Spleen (tissue), 11 donors: ENCODE measurements around the gene DPM2. TPM values are rescaled to one million over a fixed set of nuclear protein-coding genes. Genes with fewer than 3 reads are reported as not detected.

ENCODE experiments used
- DNase-seq: peaks from one replicate; pipeline ENCODE4 v3.0.0-alpha.2; 2020
- H3K27ac ChIP-seq, 8 donors: fragments of 200-600 bp; sonication (generic) in 7 of 8; 1 replicate in 4 of 8; 2 replicates in 4 of 8; pipeline versions ENCODE4 v1.5.0 to v1.8.0; 2016 to 2021; ENCODE audit warnings: inconsistent platforms in 4 of 8, mild to moderate bottlenecking in 4 of 8, moderate library complexity in 1 of 8
- H3K27me3 ChIP-seq, 7 donors: fragments of 200-600 bp; sonication (generic) in 6 of 7; replicated peaks in 1 of 7; 1 replicate in 4 of 7; 2 replicates in 3 of 7; pipeline versions ENCODE4 v1.5.0 to v1.8.0; 2016 to 2021; ENCODE audit warnings: inconsistent platforms in 3 of 7, mild to moderate bottlenecking in 1 of 7
- H3K36me3 ChIP-seq, 6 donors: fragments of 200-600 bp; sonication (generic) in 5 of 6; 1 replicate in 4 of 6; 2 replicates in 2 of 6; pipeline versions ENCODE4 v1.5.0 to v1.8.0; 2016 to 2021; ENCODE audit warnings: inconsistent platforms in 2 of 6
- H3K4me1 ChIP-seq, 6 donors: fragments of 200-600 bp; sonication (generic) in 5 of 6; 1 replicate in 3 of 6; 2 replicates in 3 of 6; pipeline versions ENCODE4 v1.5.0 to v1.8.0; 2016 to 2021; ENCODE audit warnings: inconsistent platforms in 3 of 6
- H3K4me3 ChIP-seq, 8 donors: fragments of 200-600 bp; sonication (generic) in 7 of 8; 1 replicate in 4 of 8; 2 replicates in 4 of 8; pipeline versions ENCODE4 v1.5.0 to v1.8.0; 2016 to 2021; ENCODE audit warnings: inconsistent platforms in 4 of 8, mild to moderate bottlenecking in 4 of 8, moderate library complexity in 2 of 8
- H3K9me3 ChIP-seq, 8 donors: fragments of 200-600 bp; sonication (generic) in 7 of 8; 1 replicate in 4 of 8; 2 replicates in 4 of 8; pipeline versions ENCODE4 v1.5.0 to v1.8.0; 2016 to 2021; ENCODE audit warnings: inconsistent platforms in 4 of 8
- CTCF ChIP-seq, 11 experiments: fragments of 200-600 bp in 7 of 11; fragments of 450-650 bp in 4 of 11; sonication (generic) in 4 of 11; IDR thresholded peaks in 8 of 11; conservative IDR thresholded peaks in 3 of 11; 1 replicate in 7 of 11; 2 replicates in 4 of 11; pipeline versions ENCODE4 v1.4.0 to v1.8.0; 2016 to 2021; ENCODE audit warnings: antibody characterized with exemption in 11 of 11, inconsistent platforms in 4 of 11, mild to moderate bottlenecking in 1 of 11
- POLR2A ChIP-seq, 3 donors: fragments of 450-650 bp; IDR thresholded peaks; one replicate each; pipeline ENCODE4 v1.5.1; 2017; ENCODE audit warnings: antibody characterized with exemption in 3 of 3, mild to moderate bottlenecking in 1 of 3
- POLR2AphosphoS5 ChIP-seq, 3 donors: sonication (generic); formaldehyde crosslinking; IDR thresholded peaks; one replicate each; pipeline ENCODE4 v1.5.1; 2017; ENCODE audit warnings: antibody characterized with exemption in 3 of 3
- WGBS, 5 donors: extraction: QIAGEN DNeasy Blood & Tissue Kit in 3 of 5; methylation state at CpG; one replicate each; pipeline versions ENCODE4 v1.1.5 to v1.1.7; 2013 to 2018; 5-methylcytosine and 5-hydroxymethylcytosine counted together
- intact Hi-C: fragments of 100-400 bp; cut with DNase I; formaldehyde crosslinking; loops from one replicate; pipeline ENCODE4 v1.15.0; 2023; ENCODE audit warnings: low total_unique reads
- polyA plus RNA-seq, 3 donors: library from polyadenylated mRNA; stranded (reverse); fragments of 200-250 nt; gene quantifications; one replicate each; pipeline ENCODE4 v1.2.1, GENCODE V29; 2013
- total RNA-seq, 7 donors: library from RNA; depleted of rRNA in 3 of 7; stranded (reverse); fragments of >200 nt in 3 of 7; fragmentation: NEBNext Ultra II Directional in 4 of 7; extraction: Animal tissue kit (Norgen Biotek cat#: 25700) in 4 of 7; gene quantifications; one replicate each; pipeline versions ENCODE4 v1.1.0 to v1.2.1, GENCODE V29; 2016 to 2021
- donor health status: healthy with polysubstance abuse.
- donor health status: DM: no; HTN: no; CAD: no; lungs with moderate emphysema.
- donor health status: DM: no; HTN: no; CAD: no.
- donor health status: Bipolar disorder and iron deficiency.
- donor health status: healthy.
- donor health status: DM: no; HTN: no; CAD: no.
- donor health status: DM: yes; HTN: yes; CAD: no.

The DPM2 gene
- total and polyA plus RNA-seq, 10 donors: 19.5 to 33.8 (median 25.4) TPM

- WGBS, 5 donors: 27 to 36% (median 34%) methylated on average over 8 to 13 of the region's 13 CpGs
- Histone ChIP-seq H3K4me1 (peaks cover 7 to 56% (median 25%) of the 10 kb centered on the region in 6 donors), H3K27ac (peak overlapping the region in 4 of 8 donors; percentile 7 to 48 (median 30)), H3K4me3 (no peak overlapping the region), H3K36me3 (peaks cover 0 to 88% (median 48%) of the 10 kb centered on the region in 6 donors), H3K9me3 (no peaks in the 10 kb centered on the region), H3K27me3 (no peaks in the 10 kb centered on the region)
- intact Hi-C loops: loop anchor here (2.0 kb wide), 1 partner anchor 91 kb away; no protein-coding TSS in a partner anchor
- no peak for TF ChIP-seq POLR2A (IDR thresholded peaks at IDR 0.05)
- TF ChIP-seq POLR2AphosphoS5 (IDR thresholded peaks at IDR 0.05): peak; percentile 56 to 79 (median 67)
- peak; percentile 88 to 94 (median 92) for TF ChIP-seq CTCF (IDR thresholded peaks at IDR 0.05 in 8 of 11, conservative IDR thresholded peaks at IDR 0.05 in 3 of 11)
- peak; percentile 93 for DNase-seq
These were observed 6.1 kb upstream of the DPM2 start for GRCh38 chr9:127943731-127944144.

GRCh38 chr9:127943011-127943662 is 5.5 kb upstream of the DPM2 start:
- peak in 2 of 11 experiments; percentile 1 to 4 for TF ChIP-seq CTCF (IDR thresholded peaks at IDR 0.05 in 8 of 11, conservative IDR thresholded peaks at IDR 0.05 in 3 of 11)
- no peak for TF ChIP-seq POLR2AphosphoS5 (IDR thresholded peaks at IDR 0.05)
- Histone ChIP-seq H3K36me3 (peaks cover 0 to 82% (median 45%) of the 10 kb centered on the region in 6 donors), H3K4me3 (no peak overlapping the region), H3K4me1 (peaks cover 8 to 56% (median 28%) of the 10 kb centered on the region in 6 donors), H3K27me3 (no peaks in the 10 kb centered on the region), H3K9me3 (no peaks in the 10 kb centered on the region), H3K27ac (peak overlapping the region in 4 of 8 donors; percentile 7 to 48 (median 30))
- 56 to 74% (median 63%) methylated on average over 12 to 14 of the region's 14 CpGs for WGBS, 5 donors
- intact Hi-C loops: loop anchor here (2.0 kb wide), 1 partner anchor 92 kb away; no protein-coding TSS in a partner anchor
- no peak for DNase-seq

GRCh38 chr9:127942216-127943010 is 4.8 kb upstream of the DPM2 start:
- peak; percentile 92 for DNase-seq

More at GRCh38 chr9:127942216-127943010, 4.8 kb upstream of the DPM2 start:
- 56 to 85% (median 60%) methylated on average over 8 to 18 of the region's 18 CpGs for whole genome bisulfite sequencing, 5 donors
- no peak overlapping the region for H3K4me3 ChIP-seq
- TF ChIP-seq CTCF (IDR thresholded peaks at IDR 0.05 in 8 of 11, conservative IDR thresholded peaks at IDR 0.05 in 3 of 11) (peak; percentile 69 to 95 (median 86)), POLR2A (IDR thresholded peaks at IDR 0.05) (no peak), POLR2AphosphoS5 (IDR thresholded peaks at IDR 0.05) (peak; percentile 54 to 71 (median 60))
- H3K27ac ChIP-seq: peak overlapping the region in 2 of 8 donors; percentile 29 to 48
- H3K36me3 ChIP-seq: peaks cover 0 to 75% (median 40%) of the 10 kb centered on the region in 6 donors
- no peaks in the 10 kb centered on the region for H3K9me3 ChIP-seq
- no peaks in the 10 kb centered on the region for H3K27me3 ChIP-seq
- intact Hi-C loops: loop anchor here (2.0 kb wide), 1 partner anchor 92 kb away; no protein-coding TSS in a partner anchor
- peaks cover 12 to 57% (median 30%) of the 10 kb centered on the region in 6 donors for H3K4me1 ChIP-seq
